ENCODE data around the gene CFB. TPM values are rescaled to one million over a fixed set of nuclear protein-coding genes. Genes with fewer than 3 reads are reported as not detected.
A peak's percentile ranks its signal among the peaks of the same experiment; 100 is the strongest.
"Not testable (repeated sequence)": the region's sequence is repeated elsewhere in the genome, so short reads cannot be mapped to it uniquely, and the experiment has no call there.

The CFB gene
- total and polyA plus RNA-seq, 2 experiments from 2014 or later = 0.66 to 1.3 TPM

- no peak for TF ChIP-seq CTCF (IDR thresholded peaks at IDR 0.05; ENCODE audit: low read depth, low read length)
- H3K4me1 ChIP-seq (ENCODE audit: low read depth) = peaks cover 5% of the 10 kb centered on the region
- H3K36me3 ChIP-seq = peaks cover 8% of the 10 kb centered on the region
- peak overlapping the region; percentile 67 for H3K4me3 ChIP-seq
- no peaks in the 10 kb centered on the region for H3K9me3 ChIP-seq (ENCODE audit: low read depth)
- no peak for DNase-seq (ENCODE audit: low read depth in 1 of 2, low spot score in 1 of 2)
- peak overlapping the region; percentile 87 for H3K27ac ChIP-seq
- no peaks in the 10 kb centered on the region for H3K27me3 ChIP-seq
Measured at GRCh38 chr6:31971279-31971992, 25.5 kb downstream of the CFB start.

GRCh38 chr6:31971993-31972708 lies 26.3 kb downstream of the CFB start, which contains the start of gene DXO:
Gene DXO, minus strand, starts transcription at chr6:31972138. Its CDS starts 463 bp downstream, at chr6:31971675.
- Histone ChIP-seq H3K4me1 (ENCODE audit: low read depth) (peaks cover 5% of the 10 kb centered on the region), H3K4me3 (peak within 1 kb of the TSS; percentile 67), H3K27ac (peak within 1 kb of the TSS; percentile 87), H3K9me3 (ENCODE audit: low read depth) (no peaks in the 10 kb centered on the region), H3K27me3 (no peaks in the 10 kb centered on the region), H3K36me3 (peaks cover 4% of the 10 kb centered on the region)
- TF ChIP-seq CTCF (IDR thresholded peaks at IDR 0.05; ENCODE audit: low read depth, low read length) = no peak
- peak; percentile 99 to 100 for DNase-seq (ENCODE audit: low read depth in 1 of 2, low spot score in 1 of 2)

- Histone ChIP-seq H3K4me1 (ENCODE audit: low read depth) (peaks cover 5% of the 10 kb centered on the region), H3K36me3 (peaks cover under 1% of the 10 kb centered on the region), H3K4me3 (peak overlapping the region; percentile 67), H3K27me3 (no peaks in the 10 kb centered on the region), H3K9me3 (ENCODE audit: low read depth) (no peaks in the 10 kb centered on the region), H3K27ac (peak overlapping the region; percentile 87)
- DNase-seq (ENCODE audit: low read depth in 1 of 2, low spot score in 1 of 2) = peak in 1 of 2 donors; percentile 53
- no peak for TF ChIP-seq CTCF (IDR thresholded peaks at IDR 0.05; ENCODE audit: low read depth, low read length)
Measured at GRCh38 chr6:31972709-31973350, 26.9 kb downstream of the CFB start.

- not testable (repeated sequence) for H3K27ac ChIP-seq; H3K4me3 ChIP-seq; DNase-seq (ENCODE audit: low read depth in 1 of 2, low spot score in 1 of 2); H3K4me1 ChIP-seq (ENCODE audit: low read depth); H3K36me3 ChIP-seq; H3K9me3 ChIP-seq (ENCODE audit: low read depth); H3K27me3 ChIP-seq
Measured at GRCh38 chr6:31976065-31976464, 30.2 kb downstream of the CFB start.

GRCh38 chr6:31977816-31978431 lies 32.0 kb downstream of the CFB start:
- no peak overlapping the region for H3K27ac ChIP-seq
- no peaks in the 10 kb centered on the region for H3K9me3 ChIP-seq (ENCODE audit: low read depth)
- H3K4me1 ChIP-seq (ENCODE audit: low read depth) = peaks cover 4% of the 10 kb centered on the region
- H3K27me3 ChIP-seq = no peaks in the 10 kb centered on the region
- no peak for DNase-seq (ENCODE audit: low read depth in 1 of 2, low spot score in 1 of 2)
- TF ChIP-seq CTCF (IDR thresholded peaks at IDR 0.05; ENCODE audit: low read depth, low read length) = no peak
- no peak overlapping the region for H3K4me3 ChIP-seq
- peaks cover 4% of the 10 kb centered on the region for H3K36me3 ChIP-seq
